Endodermal cell (in vitro differentiated cells): ENCODE results near the gene PRPF38B. TPM values are rescaled to one million over a fixed set of nuclear protein-coding genes. Genes with fewer than 3 reads are reported as not detected.

ENCODE experiments used
- DNase-seq: peaks from one replicate; pipeline ENCODE4 v3.0.0-alpha.2; 2017
- H3K27ac ChIP-seq: 2 replicates; pipeline ENCODE4 v1.5.1; 2013; ENCODE audit warnings: mild to moderate bottlenecking, low read depth, low read length, moderate library complexity
- H3K27me3 ChIP-seq: 2 replicates; pipeline ENCODE4 v1.6.1; 2013; ENCODE audit warnings: mild to moderate bottlenecking, low read length, moderate library complexity; ENCODE audit not compliant: insufficient read depth, control insufficient read depth, poor library complexity, severe bottlenecking
- H3K36me3 ChIP-seq: 2 replicates; pipeline ENCODE4 v1.7.0; 2013; ENCODE audit warnings: mild to moderate bottlenecking, low read length, moderate library complexity; ENCODE audit not compliant: control insufficient read depth, insufficient read depth
- H3K4me1 ChIP-seq: one replicate; pipeline ENCODE4 v1.7.0; 2013; ENCODE audit warnings: low read length; ENCODE audit not compliant: control insufficient read depth, insufficient read depth
- H3K4me3 ChIP-seq: 2 replicates; pipeline ENCODE4 v1.5.1; 2013; ENCODE audit warnings: mild to moderate bottlenecking, low read length, moderate library complexity
- H3K9ac ChIP-seq: 2 replicates; pipeline ENCODE4 v1.6.1; 2013; ENCODE audit warnings: mild to moderate bottlenecking, low read length, moderate library complexity; ENCODE audit not compliant: poor library complexity, severe bottlenecking; ENCODE audit errors: extremely low read depth
- H3K9me3 ChIP-seq: 2 replicates; pipeline ENCODE4 v1.6.1; 2013; ENCODE audit warnings: mild to moderate bottlenecking, low read length, moderate library complexity; ENCODE audit not compliant: control insufficient read depth
- H3K27ac Mint-ChIP-seq: 2 replicates; pipeline ENCODE4 v1.8.0; 2020; ENCODE audit warnings: mixed read lengths
- H3K27me3 Mint-ChIP-seq: 2 replicates; pipeline ENCODE4 v1.8.0; 2021; ENCODE audit warnings: mild to moderate bottlenecking, mixed read lengths; ENCODE audit not compliant: insufficient read depth
- H3K36me3 Mint-ChIP-seq: 2 replicates; pipeline ENCODE4 v1.8.0; 2020; ENCODE audit warnings: low read depth, mixed read lengths
- H3K4me1 Mint-ChIP-seq: 2 replicates; pipeline ENCODE4 v1.8.0; 2020; ENCODE audit warnings: mixed read lengths
- H3K4me3 Mint-ChIP-seq: 2 replicates; pipeline ENCODE4 v1.8.0; 2020; ENCODE audit warnings: mild to moderate bottlenecking, moderate library complexity, mixed read lengths
- H3K9me3 Mint-ChIP-seq: 2 replicates; pipeline ENCODE4 v1.8.0; 2020; ENCODE audit warnings: mild to moderate bottlenecking, mixed read lengths
- CTCF ChIP-seq: fragments of 200-600 bp; sonication (generic); conservative IDR thresholded peaks from 2 replicates; pipeline ENCODE4 v1.5.0; 2021; ENCODE audit warnings: antibody characterized with exemption, mild to moderate bottlenecking
- WGBS, 2 experiments: methylation state at CpG; one replicate each; pipeline versions ENCODE4 v1.1.5 to v1.1.7; 2013; ENCODE audit warnings: missing lambda C conversion rate in 2 of 2, mixed read lengths in 1 of 2; ENCODE audit not compliant: insufficient coverage in 1 of 2, insufficient read length in 1 of 2; 5-methylcytosine and 5-hydroxymethylcytosine counted together
- total RNA-seq, 2 donors: library from RNA; stranded (reverse); fragmentation: NEBNext Ultra II Directional in 1 of 2; extraction: Animal tissue kit (Norgen Biotek cat#: 25700) in 1 of 2; gene quantifications; 2 replicates in 1 of 2; 3 replicates in 1 of 2; pipeline ENCODE4 v1.2.1, GENCODE V29; 2021

Gene PRPF38B
- total RNA-seq, 2 donors from 2014 or later, result 45.0 to 47.3 TPM

DNA sequence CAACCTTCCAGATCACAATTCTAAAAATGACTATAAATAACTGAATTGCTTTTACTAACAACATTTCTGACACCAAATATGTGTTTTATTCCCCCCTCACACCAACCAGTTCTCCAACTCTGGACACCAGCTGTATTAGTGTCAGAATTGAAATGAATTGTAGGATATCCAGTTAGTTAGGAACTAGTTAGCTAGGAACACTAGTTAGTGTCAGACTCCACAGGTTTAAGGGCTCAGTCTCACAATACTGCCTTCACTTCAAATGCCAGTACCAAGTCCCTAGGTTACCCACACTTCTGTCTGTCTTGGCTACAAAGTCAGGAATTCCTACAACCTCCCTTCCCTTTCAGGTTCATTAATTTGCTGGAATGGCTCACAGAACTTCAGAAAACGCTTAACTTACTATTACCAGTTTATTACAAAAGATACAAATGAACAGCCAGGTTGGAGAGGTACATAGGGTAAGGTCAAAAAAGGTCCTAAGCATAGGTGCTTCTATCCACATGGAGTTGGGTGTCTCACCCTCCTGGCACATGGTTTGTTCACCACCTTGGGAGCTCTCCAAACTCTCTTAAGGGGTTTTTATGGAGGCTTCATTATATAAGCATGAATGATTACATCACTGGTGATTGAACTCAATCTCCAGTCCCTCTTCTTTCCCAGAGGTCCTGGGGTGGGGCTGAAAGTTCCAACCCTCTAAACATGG is 58.5 kb downstream of the PRPF38B start:
- Mint-ChIP-seq H3K9me3 (no peaks in the 10 kb centered on the region), H3K4me3 (no peak overlapping the region), H3K27me3 (no peaks in the 10 kb centered on the region), H3K27ac (no peak overlapping the region), H3K4me1 (peaks cover 4% of the 10 kb centered on the region), H3K36me3 (peaks cover 14% of the 10 kb centered on the region)
- no peak for DNase-seq
- Histone ChIP-seq H3K36me3 (peaks cover 33% of the 10 kb centered on the region), H3K9me3 (no peaks in the 10 kb centered on the region), H3K4me1 (no peaks in the 10 kb centered on the region), H3K9ac (no peak overlapping the region), H3K4me3 (no peak overlapping the region), H3K27ac (no peak overlapping the region), H3K27me3 (no peaks in the 10 kb centered on the region)
- 82 to 100% methylated on average over 1 of the region's 1 CpG for WGBS, 2 experiments
- TF ChIP-seq CTCF, result no peak

Other genes starting within 250 kb of the PRPF38B start
- gene NBPF6, start 242.0 kb upstream of the PRPF38B start, total RNA-seq, result not detected
- gene EEIG2, start 132.2 kb upstream of the PRPF38B start, total RNA-seq, result 10 to 100 TPM; 10.2 to 12.9 TPM
- 1 to 10 TPM; 4.3 to 7.4 TPM for gene HENMT1, start 31.2 kb upstream of the PRPF38B start, total RNA-seq
- not detected for gene FNDC7, start 20.6 kb downstream of the PRPF38B start, total RNA-seq
- gene STXBP3, start 54.4 kb downstream of the PRPF38B start, total RNA-seq, result 10 to 100 TPM; 37.4 to 38.5 TPM
- 1 to 10 TPM in 1 of 2 donors, under 1 TPM in 1; 0.20 to 2.0 TPM for gene AKNAD1, start 164.8 kb downstream of the PRPF38B start, total RNA-seq
- gene GPSM2, start 184.7 kb downstream of the PRPF38B start, total RNA-seq, result 10 to 100 TPM; 39.0 to 60.1 TPM